Measurements from ENCODE around the gene C19orf81.

Gene C19orf81

DNA sequence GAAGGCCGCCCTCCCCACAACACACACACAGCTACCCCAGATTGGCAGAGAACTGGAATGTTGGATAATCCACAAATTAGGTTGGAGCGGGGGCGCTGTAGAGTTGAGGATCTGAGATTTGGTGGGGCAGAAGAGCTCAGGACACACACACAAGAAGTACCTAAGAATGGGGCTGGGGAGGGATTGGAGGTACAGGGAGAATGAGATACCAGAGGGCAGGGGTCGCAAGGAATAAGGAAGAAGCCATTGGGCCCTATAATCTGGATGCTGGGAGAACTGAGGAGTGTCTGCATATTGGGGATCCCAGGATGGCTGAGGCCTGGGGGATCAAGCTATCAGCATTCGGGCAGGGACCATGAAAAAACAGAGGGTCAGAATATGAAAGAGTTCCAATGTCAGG is 21.1 kb upstream of the C19orf81 start:
- H3K79me1 ChIP-seq (ENCODE audit: low read length), result no peaks in the 10 kb centered on the region
- H3K36me3 ChIP-seq (ENCODE audit: control insufficient read depth in 1 of 2, insufficient read depth in 2 of 2, low read length in 2 of 2), result no peaks in the 10 kb centered on the region
- H3K27ac ChIP-seq (ENCODE audit: low read depth, low read length), result no peak overlapping the region
- H3K23ac ChIP-seq (ENCODE audit: low read length), result no peak overlapping the region
- no peak overlapping the region for H2BK12ac ChIP-seq (ENCODE audit: low read length)
- no peak overlapping the region for H3K18ac ChIP-seq (ENCODE audit: low read length)
- H3K9ac ChIP-seq (ENCODE audit: low read length), result no peak overlapping the region
- no peak overlapping the region for H4K91ac ChIP-seq (ENCODE audit: low read depth, low read length)
- H2AFZ ChIP-seq (ENCODE audit: insufficient read depth, low read length, poor library complexity), result no peak overlapping the region
- H3K4me2 ChIP-seq (ENCODE audit: low read length), result no peak overlapping the region
- H3K27me3 ChIP-seq (ENCODE audit: insufficient read depth, low read length), result peaks cover 1% of the 10 kb centered on the region
- H4K12ac ChIP-seq (ENCODE audit: low read depth, low read length), result no peak overlapping the region
- no peak overlapping the region for H3K4me3 ChIP-seq (ENCODE audit: low read depth, low read length)
- no peak overlapping the region for H3K14ac ChIP-seq (ENCODE audit: low read length)
- DNase-seq, result no peak
- H3K79me2 ChIP-seq (ENCODE audit: control insufficient read depth, insufficient read depth, low read length, poor library complexity), result no peaks in the 10 kb centered on the region
- H2BK5ac ChIP-seq (ENCODE audit: low read depth, low read length, poor library complexity), result no peak overlapping the region
- H3K4me1 ChIP-seq (ENCODE audit: control insufficient read depth in 1 of 2, insufficient read depth in 2 of 2, low read length in 2 of 2), result no peaks in the 10 kb centered on the region
- no peak overlapping the region for H2BK120ac ChIP-seq (ENCODE audit: insufficient read depth, low read length, poor library complexity)
- no peaks in the 10 kb centered on the region for H3K9me3 ChIP-seq (ENCODE audit: insufficient read depth, low read depth, low read length)
- no CpG with 5 or more reads among the region's 5 CpGs for WGBS (ENCODE audit: extremely low coverage, insufficient coverage, insufficient read length)
- no peak overlapping the region for H4K8ac ChIP-seq (ENCODE audit: low read depth, low read length)
- H3K4ac ChIP-seq (ENCODE audit: low read depth, low read length), result no peak overlapping the region
- H2AK5ac ChIP-seq (ENCODE audit: low read length), result no peak overlapping the region

DNA sequence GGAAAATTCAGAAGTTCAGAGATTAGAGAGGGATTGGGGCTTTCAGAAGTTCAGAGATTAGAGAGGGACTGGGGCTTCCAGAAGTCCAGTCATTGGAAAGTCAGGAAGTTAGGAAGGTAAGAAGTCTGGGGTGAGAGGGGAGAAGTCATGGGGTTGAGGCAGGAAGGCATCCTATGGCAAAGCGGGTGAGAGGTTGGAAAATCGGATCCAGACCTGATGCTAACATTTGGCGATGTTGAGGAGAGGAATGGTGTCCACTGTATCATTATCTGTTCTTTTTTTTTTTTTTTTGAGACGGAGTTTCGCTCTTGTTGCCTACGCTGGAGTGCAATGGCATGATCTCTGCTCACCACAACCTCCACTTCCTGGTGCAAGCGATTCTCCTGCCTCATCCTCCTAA is 20.7 kb upstream of the C19orf81 start:
- H4K91ac ChIP-seq (ENCODE audit: low read depth, low read length), result no peak overlapping the region
- peaks cover 1% of the 10 kb centered on the region for H3K27me3 ChIP-seq (ENCODE audit: insufficient read depth, low read length)
- H2BK5ac ChIP-seq (ENCODE audit: low read depth, low read length, poor library complexity), result no peak overlapping the region
- no peak overlapping the region for H2AFZ ChIP-seq (ENCODE audit: insufficient read depth, low read length, poor library complexity)
- no peak overlapping the region for H3K23ac ChIP-seq (ENCODE audit: low read length)
- no peak overlapping the region for H2BK120ac ChIP-seq (ENCODE audit: insufficient read depth, low read length, poor library complexity)
- H3K4ac ChIP-seq (ENCODE audit: low read depth, low read length), result no peak overlapping the region
- H3K9ac ChIP-seq (ENCODE audit: low read length), result no peak overlapping the region
- no peak overlapping the region for H4K8ac ChIP-seq (ENCODE audit: low read depth, low read length)
- no peak overlapping the region for H3K27ac ChIP-seq (ENCODE audit: low read depth, low read length)
- no peak overlapping the region for H2AK5ac ChIP-seq (ENCODE audit: low read length)
- H3K36me3 ChIP-seq (ENCODE audit: control insufficient read depth in 1 of 2, insufficient read depth in 2 of 2, low read length in 2 of 2), result no peaks in the 10 kb centered on the region
- no peaks in the 10 kb centered on the region for H3K4me1 ChIP-seq (ENCODE audit: control insufficient read depth in 1 of 2, insufficient read depth in 2 of 2, low read length in 2 of 2)
- no peak for DNase-seq
- H3K4me2 ChIP-seq (ENCODE audit: low read length), result no peak overlapping the region
- no peak overlapping the region for H3K14ac ChIP-seq (ENCODE audit: low read length)
- no peaks in the 10 kb centered on the region for H3K79me1 ChIP-seq (ENCODE audit: low read length)
- no peak overlapping the region for H4K12ac ChIP-seq (ENCODE audit: low read depth, low read length)
- no peaks in the 10 kb centered on the region for H3K79me2 ChIP-seq (ENCODE audit: control insufficient read depth, insufficient read depth, low read length, poor library complexity)
- H3K4me3 ChIP-seq (ENCODE audit: low read depth, low read length), result no peak overlapping the region
- no peak overlapping the region for H2BK12ac ChIP-seq (ENCODE audit: low read length)
- H3K18ac ChIP-seq (ENCODE audit: low read length), result no peak overlapping the region
- WGBS (ENCODE audit: extremely low coverage, insufficient coverage, insufficient read length), result no CpG with 5 or more reads among the region's 7 CpGs
- H3K9me3 ChIP-seq (ENCODE audit: insufficient read depth, low read depth, low read length), result no peaks in the 10 kb centered on the region

DNA sequence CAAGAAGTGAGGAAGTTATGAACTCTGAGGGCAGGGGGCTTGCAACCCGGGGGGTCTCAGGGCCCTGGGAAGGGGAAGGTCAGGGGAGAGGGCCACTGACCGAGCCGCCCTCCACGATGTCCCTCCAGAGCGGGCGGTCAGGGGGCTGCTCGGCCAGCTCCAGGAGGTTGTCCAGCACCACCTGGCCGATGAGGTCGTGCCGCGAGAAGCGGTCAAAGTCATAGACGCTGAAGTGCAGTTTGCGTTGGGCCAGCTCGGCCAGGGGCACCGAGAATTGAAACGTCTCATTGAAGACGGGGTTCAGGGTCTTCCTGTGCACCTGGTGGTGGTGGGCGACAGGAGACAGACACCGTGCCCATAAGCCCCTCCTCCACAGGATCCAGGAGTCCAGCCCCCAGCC is 20.1 kb upstream of the C19orf81 start:
- Histone ChIP-seq H3K18ac (ENCODE audit: low read length) (no peak overlapping the region), H2BK120ac (ENCODE audit: insufficient read depth, low read length, poor library complexity) (no peak overlapping the region), H3K27ac (ENCODE audit: low read depth, low read length) (no peak overlapping the region), H3K79me1 (ENCODE audit: low read length) (no peaks in the 10 kb centered on the region), H3K23ac (ENCODE audit: low read length) (no peak overlapping the region), H2BK12ac (ENCODE audit: low read length) (no peak overlapping the region), H2BK5ac (ENCODE audit: low read depth, low read length, poor library complexity) (no peak overlapping the region), H3K79me2 (ENCODE audit: control insufficient read depth, insufficient read depth, low read length, poor library complexity) (no peaks in the 10 kb centered on the region), H3K9ac (ENCODE audit: low read length) (no peak overlapping the region), H3K36me3 (ENCODE audit: control insufficient read depth in 1 of 2, insufficient read depth in 2 of 2, low read length in 2 of 2) (no peaks in the 10 kb centered on the region), H3K14ac (ENCODE audit: low read length) (no peak overlapping the region), H3K9me3 (ENCODE audit: insufficient read depth, low read depth, low read length) (peaks cover 2% of the 10 kb centered on the region), H3K4ac (ENCODE audit: low read depth, low read length) (no peak overlapping the region), H4K8ac (ENCODE audit: low read depth, low read length) (no peak overlapping the region), H3K4me1 (ENCODE audit: control insufficient read depth in 1 of 2, insufficient read depth in 2 of 2, low read length in 2 of 2) (no peaks in the 10 kb centered on the region), H3K27me3 (ENCODE audit: insufficient read depth, low read length) (peaks cover 1% of the 10 kb centered on the region), H2AK5ac (ENCODE audit: low read length) (no peak overlapping the region), H2AFZ (ENCODE audit: insufficient read depth, low read length, poor library complexity) (no peak overlapping the region), H3K4me3 (ENCODE audit: low read depth, low read length) (no peak overlapping the region), H4K91ac (ENCODE audit: low read depth, low read length) (no peak overlapping the region), H3K4me2 (ENCODE audit: low read length) (no peak overlapping the region), H4K12ac (ENCODE audit: low read depth, low read length) (no peak overlapping the region)
- WGBS (ENCODE audit: extremely low coverage, insufficient coverage, insufficient read length), result no CpG with 5 or more reads among the region's 20 CpGs
- DNase-seq, result no peak

DNA sequence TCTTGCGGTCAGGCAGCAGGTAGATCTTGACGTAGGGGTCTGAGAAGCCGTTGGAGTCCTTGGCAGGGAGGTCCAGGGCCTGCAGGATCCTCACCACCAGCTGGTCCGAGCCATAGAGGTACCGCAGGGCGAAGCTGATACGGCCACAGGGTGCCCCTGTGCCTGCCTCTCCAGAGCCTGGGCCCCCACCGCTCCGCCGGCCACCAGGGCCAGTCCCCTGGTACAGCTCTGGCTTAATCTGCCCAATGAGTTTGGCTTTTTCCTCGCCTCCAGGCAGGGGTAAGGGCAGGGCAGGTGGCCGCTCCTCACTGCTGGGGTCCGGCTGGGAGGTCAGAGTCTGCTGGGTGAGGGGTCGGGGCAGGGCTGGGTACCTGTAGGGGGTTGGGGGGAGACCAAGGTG is 19.4 kb upstream of the C19orf81 start:
- no peak overlapping the region for H2AFZ ChIP-seq (ENCODE audit: insufficient read depth, low read length, poor library complexity)
- H3K79me2 ChIP-seq (ENCODE audit: control insufficient read depth, insufficient read depth, low read length, poor library complexity), result no peaks in the 10 kb centered on the region
- DNase-seq, result no peak

More for the DNA sequence above, 19.4 kb upstream of the C19orf81 start:
- no peak overlapping the region for H3K27ac ChIP-seq (ENCODE audit: low read depth, low read length)
- no peaks in the 10 kb centered on the region for H3K4me1 ChIP-seq (ENCODE audit: control insufficient read depth in 1 of 2, insufficient read depth in 2 of 2, low read length in 2 of 2)
- H3K4me2 ChIP-seq (ENCODE audit: low read length), result no peak overlapping the region
- no peak overlapping the region for H3K9ac ChIP-seq (ENCODE audit: low read length)
- H4K12ac ChIP-seq (ENCODE audit: low read depth, low read length), result no peak overlapping the region
- H3K36me3 ChIP-seq (ENCODE audit: control insufficient read depth in 1 of 2, insufficient read depth in 2 of 2, low read length in 2 of 2), result no peaks in the 10 kb centered on the region
- H3K18ac ChIP-seq (ENCODE audit: low read length), result no peak overlapping the region
- WGBS (ENCODE audit: extremely low coverage, insufficient coverage, insufficient read length), result no CpG with 5 or more reads among the region's 14 CpGs
- peak overlapping the region; percentile 36 for H3K4me3 ChIP-seq (ENCODE audit: low read depth, low read length)
- peaks cover 5% of the 10 kb centered on the region for H3K9me3 ChIP-seq (ENCODE audit: insufficient read depth, low read depth, low read length)
- H4K8ac ChIP-seq (ENCODE audit: low read depth, low read length), result no peak overlapping the region
- no peak overlapping the region for H3K23ac ChIP-seq (ENCODE audit: low read length)
- no peak overlapping the region for H2BK120ac ChIP-seq (ENCODE audit: insufficient read depth, low read length, poor library complexity)
- no peak overlapping the region for H2BK5ac ChIP-seq (ENCODE audit: low read depth, low read length, poor library complexity)
- no peak overlapping the region for H2BK12ac ChIP-seq (ENCODE audit: low read length)
- H3K4ac ChIP-seq (ENCODE audit: low read depth, low read length), result no peak overlapping the region
- no peak overlapping the region for H2AK5ac ChIP-seq (ENCODE audit: low read length)
- peaks cover 1% of the 10 kb centered on the region for H3K27me3 ChIP-seq (ENCODE audit: insufficient read depth, low read length)
- H3K79me1 ChIP-seq (ENCODE audit: low read length), result no peaks in the 10 kb centered on the region
- no peak overlapping the region for H4K91ac ChIP-seq (ENCODE audit: low read depth, low read length)
- no peak overlapping the region for H3K14ac ChIP-seq (ENCODE audit: low read length)
